Fibroblast of peridontal ligament (primary cell): ENCODE measurements around the gene C11orf97.
A peak's percentile ranks its signal among the peaks of the same experiment; 100 is the strongest.
"Not testable (repeated sequence)": the region's sequence is repeated elsewhere in the genome, so short reads cannot be mapped to it uniquely, and the experiment has no call there.

ENCODE experiments used
- DNase-seq: peaks from one replicate; pipeline ENCODE4 v3.0.0-alpha.2; 2010; ENCODE audit errors: extremely low read depth

C11orf97 gene

GRCh38 chr11:94525546-94526324 is 13.5 kb downstream of the C11orf97 start:
- DNase-seq, result peak; percentile 70

- DNase-seq, result no peak
These were observed 14.6 kb downstream of the C11orf97 start for GRCh38 chr11:94526645-94527438.

- no peak for DNase-seq
These were observed 16.3 kb downstream of the C11orf97 start for GRCh38 chr11:94528551-94528950.

- no peak for DNase-seq
These were observed 19.9 kb downstream of the C11orf97 start for GRCh38 chr11:94532211-94532610.

GRCh38 chr11:94533206-94533605 is 20.9 kb downstream of the C11orf97 start:
- no peak for DNase-seq

- no peak for DNase-seq
These were observed 21.7 kb downstream of the C11orf97 start for GRCh38 chr11:94533696-94534630.

- DNase-seq, result no peak
These were observed 24.1 kb downstream of the C11orf97 start for GRCh38 chr11:94536386-94536785.

- peak; percentile 49 for DNase-seq
These were observed 24.9 kb downstream of the C11orf97 start for GRCh38 chr11:94537031-94537600.

- no peak for DNase-seq
These were observed 27.2 kb downstream of the C11orf97 start for GRCh38 chr11:94539420-94539819.

GRCh38 chr11:94543695-94544645 is 31.7 kb downstream of the C11orf97 start, which contains the start of gene FUT4:
Gene FUT4 (plus strand): TSS chr11:94543921. CDS start chr11:94544134, 213 bp downstream.
- peak; percentile 72 for DNase-seq

GRCh38 chr11:94544646-94545263 is 32.5 kb downstream of the C11orf97 start:
- no peak for DNase-seq

GRCh38 chr11:94545264-94546161 is 33.3 kb downstream of the C11orf97 start:
- DNase-seq, result no peak

GRCh38 chr11:94546162-94546470 is 33.9 kb downstream of the C11orf97 start:
- no peak for DNase-seq

GRCh38 chr11:94546886-94547285 is 34.6 kb downstream of the C11orf97 start:
- no peak for DNase-seq

GRCh38 chr11:94549146-94549545 is 36.9 kb downstream of the C11orf97 start:
- DNase-seq, result no peak

GRCh38 chr11:94550513-94550912 is 38.3 kb downstream of the C11orf97 start:
- DNase-seq, result no peak

- DNase-seq, result no peak
These were observed 41.7 kb downstream of the C11orf97 start for GRCh38 chr11:94553938-94554337.

- not testable (repeated sequence) for DNase-seq
These were observed 43.6 kb downstream of the C11orf97 start for GRCh38 chr11:94555752-94556329.

GRCh38 chr11:94557421-94557820 is 45.2 kb downstream of the C11orf97 start:
- DNase-seq, result peak; percentile 52
